Ectodermal cell (in vitro differentiated cells): ENCODE measurements around the gene SCYGR1.

Experiments used
- H3K27ac ChIP-seq: 2 replicates; pipeline ENCODE4 v1.7.0; 2013; ENCODE audit warnings: mild to moderate bottlenecking, low read depth, low read length; ENCODE audit not compliant: insufficient read depth, poor library complexity, severe bottlenecking
- H3K27me3 ChIP-seq: 2 replicates; pipeline ENCODE4 v1.7.0; 2013; ENCODE audit warnings: mild to moderate bottlenecking, low read length; ENCODE audit not compliant: insufficient read depth, control insufficient read depth, poor library complexity, severe bottlenecking
- H3K36me3 ChIP-seq: one replicate; pipeline ENCODE4 v1.7.0; 2013; ENCODE audit warnings: low read length; ENCODE audit not compliant: control insufficient read depth, insufficient read depth
- H3K4me1 ChIP-seq: one replicate; pipeline ENCODE4 v1.7.0; 2013; ENCODE audit warnings: low read length; ENCODE audit not compliant: control insufficient read depth, insufficient read depth
- H3K4me3 ChIP-seq: 2 replicates; pipeline ENCODE4 v1.7.0; 2013; ENCODE audit warnings: low read depth, low read length, control low read depth; ENCODE audit not compliant: insufficient read depth
- H3K9me3 ChIP-seq: 2 replicates; pipeline ENCODE4 v1.7.0; 2013; ENCODE audit warnings: mild to moderate bottlenecking, low read length, moderate library complexity; ENCODE audit not compliant: control insufficient read depth
- WGBS, 2 experiments: methylation state at CpG; one replicate each; pipeline ENCODE4 v1.1.7; 2013; ENCODE audit warnings: missing lambda C conversion rate in 2 of 2; 5-methylcytosine and 5-hydroxymethylcytosine counted together

SCYGR1 gene

GRCh38 chr2:227349989-227350612 lies 37.6 kb downstream of the SCYGR1 start:
- 97 to 100% methylated on average over 3 to 6 of the region's 7 CpGs for WGBS, 2 experiments
- no peaks in the 10 kb centered on the region for H3K36me3 ChIP-seq
- H3K4me1 ChIP-seq, result no peaks in the 10 kb centered on the region
- H3K4me3 ChIP-seq, result no peak overlapping the region
- no peaks in the 10 kb centered on the region for H3K9me3 ChIP-seq
- no peak overlapping the region for H3K27ac ChIP-seq
- H3K27me3 ChIP-seq, result no peaks in the 10 kb centered on the region

- H3K4me1 ChIP-seq, result no peaks in the 10 kb centered on the region
- H3K4me3 ChIP-seq, result no peak overlapping the region
- no peaks in the 10 kb centered on the region for H3K36me3 ChIP-seq
- 92 to 96% methylated on average over 2 of the region's 2 CpGs for WGBS, 2 experiments
- H3K9me3 ChIP-seq, result no peaks in the 10 kb centered on the region
- no peaks in the 10 kb centered on the region for H3K27me3 ChIP-seq
- no peak overlapping the region for H3K27ac ChIP-seq
Observed at GRCh38 chr2:227348324-227348723, 39.4 kb downstream of the SCYGR1 start.

GRCh38 chr2:227347117-227347516 lies 40.6 kb downstream of the SCYGR1 start:
- H3K4me1 ChIP-seq, result no peaks in the 10 kb centered on the region
- no peak overlapping the region for H3K4me3 ChIP-seq
- no peaks in the 10 kb centered on the region for H3K9me3 ChIP-seq
- 81 to 85% methylated on average over 7 of the region's 7 CpGs for WGBS, 2 experiments
- no peak overlapping the region for H3K27ac ChIP-seq
- peaks cover 6% of the 10 kb centered on the region for H3K36me3 ChIP-seq
- H3K27me3 ChIP-seq, result no peaks in the 10 kb centered on the region

GRCh38 chr2:227344231-227344630 lies 43.5 kb downstream of the SCYGR1 start:
- Histone ChIP-seq H3K27ac (no peak overlapping the region), H3K27me3 (no peaks in the 10 kb centered on the region), H3K4me3 (no peak overlapping the region), H3K4me1 (no peaks in the 10 kb centered on the region), H3K36me3 (peaks cover 10% of the 10 kb centered on the region), H3K9me3 (no peaks in the 10 kb centered on the region)
- 88 to 95% methylated on average over 2 of the region's 2 CpGs for WGBS, 2 experiments

- Histone ChIP-seq H3K9me3 (no peaks in the 10 kb centered on the region), H3K27me3 (no peaks in the 10 kb centered on the region), H3K27ac (no peak overlapping the region), H3K4me3 (no peak overlapping the region), H3K36me3 (peaks cover 11% of the 10 kb centered on the region), H3K4me1 (no peaks in the 10 kb centered on the region)
- WGBS, 2 experiments, result 100% methylated on average over 1 of the region's 2 CpGs; no CpG with 5 or more reads in 1 of the 2 experiments
Observed at GRCh38 chr2:227341553-227341952, 46.2 kb downstream of the SCYGR1 start.

GRCh38 chr2:227340106-227340505 lies 47.6 kb downstream of the SCYGR1 start:
- peaks cover 16% of the 10 kb centered on the region for H3K36me3 ChIP-seq
- no peak overlapping the region for H3K4me3 ChIP-seq
- no peaks in the 10 kb centered on the region for H3K27me3 ChIP-seq
- no peak overlapping the region for H3K27ac ChIP-seq
- H3K9me3 ChIP-seq, result no peaks in the 10 kb centered on the region
- no peaks in the 10 kb centered on the region for H3K4me1 ChIP-seq
- WGBS, 2 experiments, result 83 to 95% methylated on average over 6 of the region's 6 CpGs

- H3K9me3 ChIP-seq, result no peaks in the 10 kb centered on the region
- peaks cover 16% of the 10 kb centered on the region for H3K36me3 ChIP-seq
- WGBS, 2 experiments, result 96 to 97% methylated on average over 2 of the region's 2 CpGs
- H3K27ac ChIP-seq, result no peak overlapping the region
- no peak overlapping the region for H3K4me3 ChIP-seq
- no peaks in the 10 kb centered on the region for H3K4me1 ChIP-seq
- no peaks in the 10 kb centered on the region for H3K27me3 ChIP-seq
Observed at GRCh38 chr2:227339098-227339599, 48.6 kb downstream of the SCYGR1 start.
